ENCODE results near the gene NOC3L. TPM values are rescaled to one million over a fixed set of nuclear protein-coding genes. Genes with fewer than 3 reads are reported as not detected.
A peak's percentile ranks its signal among the peaks of the same experiment; 100 is the strongest.

NOC3L gene
- total and polyA plus RNA-seq, 10 donors = 9.8 to 29.6 (median 24.7) TPM

- 12 to 26% (median 17%) methylated on average over 5 of the region's 5 CpGs for WGBS, 5 donors
- peaks cover 0 to 42% (median 0%) of the 10 kb centered on the region in 6 donors for H3K36me3 ChIP-seq
- H3K9me3 ChIP-seq = no peaks in the 10 kb centered on the region
- no peak for DNase-seq
- H3K27me3 ChIP-seq (replicated peaks in 1 of 7) = peaks cover 0 to 29% (median 0%) of the 10 kb centered on the region in 7 donors
- intact Hi-C loops (cut with DNase I; ENCODE audit: low total_unique reads) = no loop called here
- peak overlapping the region in 4 of 8 donors; percentile 6 to 45 (median 18) for H3K27ac ChIP-seq
- H3K4me3 ChIP-seq = no peak overlapping the region
- TF ChIP-seq POLR2AphosphoS5 (IDR thresholded peaks at IDR 0.05) (no peak), CTCF (IDR thresholded peaks at IDR 0.05 in 8 of 11, conservative IDR thresholded peaks at IDR 0.05 in 3 of 11) (no peak), POLR2A (IDR thresholded peaks at IDR 0.05) (no peak)
- no peaks in the 10 kb centered on the region for H3K4me1 ChIP-seq
Measured at GRCh38 chr10:94307046-94307615, 55.6 kb downstream of the NOC3L start.

GRCh38 chr10:94303929-94304328, 58.8 kb downstream of the NOC3L start:
- intact Hi-C loops (cut with DNase I; ENCODE audit: low total_unique reads) = no loop called here
- 66 to 92% (median 87%) methylated on average over 1 of the region's 1 CpG for WGBS, 5 donors

GRCh38 chr10:94300042-94300441, 62.7 kb downstream of the NOC3L start:
- Histone ChIP-seq H3K27ac (no peak overlapping the region), H3K4me1 (no peaks in the 10 kb centered on the region), H3K9me3 (no peaks in the 10 kb centered on the region), H3K27me3 (replicated peaks in 1 of 7) (peaks cover 0 to 29% (median 0%) of the 10 kb centered on the region in 7 donors), H3K4me3 (no peak overlapping the region), H3K36me3 (peaks cover 0 to 23% (median 0%) of the 10 kb centered on the region in 6 donors)
- WGBS, 5 donors = 89 to 96% (median 93%) methylated on average over 3 of the region's 3 CpGs
- no peak for DNase-seq
- TF ChIP-seq POLR2A (IDR thresholded peaks at IDR 0.05) (no peak), CTCF (IDR thresholded peaks at IDR 0.05 in 8 of 11, conservative IDR thresholded peaks at IDR 0.05 in 3 of 11) (no peak), POLR2AphosphoS5 (IDR thresholded peaks at IDR 0.05) (no peak)
- intact Hi-C loops (cut with DNase I; ENCODE audit: low total_unique reads) = no loop called here

More at GRCh38 chr10:94303929-94304328, 58.8 kb downstream of the NOC3L start:
- Histone ChIP-seq H3K36me3 (peaks cover 0 to 26% (median 0%) of the 10 kb centered on the region in 6 donors), H3K27me3 (replicated peaks in 1 of 7) (peaks cover 0 to 24% (median 0%) of the 10 kb centered on the region in 7 donors), H3K27ac (no peak overlapping the region), H3K4me3 (no peak overlapping the region), H3K9me3 (no peaks in the 10 kb centered on the region), H3K4me1 (no peaks in the 10 kb centered on the region)
- no peak for TF ChIP-seq POLR2AphosphoS5 (IDR thresholded peaks at IDR 0.05)
- TF ChIP-seq CTCF (IDR thresholded peaks at IDR 0.05 in 8 of 11, conservative IDR thresholded peaks at IDR 0.05 in 3 of 11) = no peak
- no peak for TF ChIP-seq POLR2A (IDR thresholded peaks at IDR 0.05)
- DNase-seq = no peak

- DNase-seq = no peak
Measured at GRCh38 chr10:94299417-94299816, 63.3 kb downstream of the NOC3L start.

More at GRCh38 chr10:94299417-94299816, 63.3 kb downstream of the NOC3L start:
- H3K27me3 ChIP-seq (replicated peaks in 1 of 7) = peaks cover 0 to 33% (median 0%) of the 10 kb centered on the region in 7 donors
- H3K4me1 ChIP-seq = no peaks in the 10 kb centered on the region
- 22 to 49% (median 32%) methylated on average over 3 of the region's 3 CpGs for WGBS, 5 donors
- intact Hi-C loops (cut with DNase I; ENCODE audit: low total_unique reads) = no loop called here
- H3K9me3 ChIP-seq = no peaks in the 10 kb centered on the region
- no peak overlapping the region for H3K4me3 ChIP-seq
- TF ChIP-seq POLR2AphosphoS5 (IDR thresholded peaks at IDR 0.05) (no peak), POLR2A (IDR thresholded peaks at IDR 0.05) (no peak), CTCF (IDR thresholded peaks at IDR 0.05 in 8 of 11, conservative IDR thresholded peaks at IDR 0.05 in 3 of 11) (no peak)
- peaks cover 0 to 18% (median 0%) of the 10 kb centered on the region in 6 donors for H3K36me3 ChIP-seq
- no peak overlapping the region for H3K27ac ChIP-seq

Data from spleen (tissue), 11 donors.